Left renal pelvis (tissue), 4 donors: Measurements from ENCODE around the gene CNNM2. TPM values are rescaled to one million over a fixed set of nuclear protein-coding genes. Genes with fewer than 3 reads are reported as not detected.
"Not testable (repeated sequence)": the region's sequence is repeated elsewhere in the genome, so short reads cannot be mapped to it uniquely, and the experiment has no call there.

ENCODE experiments used
- DNase-seq, 4 donors: peaks; one replicate each; pipeline ENCODE4 v3.0.0-alpha.2; 2013; ENCODE audit warnings: low read depth in 4 of 4, low spot score in 3 of 4
- polyA plus RNA-seq, 4 donors: library from polyadenylated mRNA; unstranded; fragments of 120-200 nt; gene quantifications; one replicate each; pipeline ENCODE4 v1.2.1, GENCODE V29; 2013; ENCODE audit not compliant: insufficient read length in 4 of 4

CNNM2 gene
- polyA plus RNA-seq, 4 donors: 5.4 to 9.9 (median 9.6) TPM

DNA sequence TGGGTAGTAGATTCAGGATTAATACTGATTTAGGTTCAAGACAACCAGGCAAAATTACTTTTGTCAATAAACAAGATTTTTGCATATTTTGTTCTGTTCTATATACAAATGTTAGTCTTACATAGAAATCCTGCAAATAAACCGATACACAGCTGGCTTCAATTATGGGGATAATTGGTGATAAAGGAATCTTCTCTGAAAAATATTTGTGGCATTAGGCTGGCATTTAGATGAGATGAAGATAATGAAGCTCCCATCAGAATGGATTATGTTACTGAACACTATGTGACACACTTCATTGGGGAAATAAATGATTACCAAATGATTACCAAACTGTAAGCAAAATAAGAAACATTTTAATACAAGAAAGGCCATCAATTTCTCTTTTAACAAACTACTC, 209.1 kb downstream of the CNNM2 start:
- no peak for DNase-seq

DNA sequence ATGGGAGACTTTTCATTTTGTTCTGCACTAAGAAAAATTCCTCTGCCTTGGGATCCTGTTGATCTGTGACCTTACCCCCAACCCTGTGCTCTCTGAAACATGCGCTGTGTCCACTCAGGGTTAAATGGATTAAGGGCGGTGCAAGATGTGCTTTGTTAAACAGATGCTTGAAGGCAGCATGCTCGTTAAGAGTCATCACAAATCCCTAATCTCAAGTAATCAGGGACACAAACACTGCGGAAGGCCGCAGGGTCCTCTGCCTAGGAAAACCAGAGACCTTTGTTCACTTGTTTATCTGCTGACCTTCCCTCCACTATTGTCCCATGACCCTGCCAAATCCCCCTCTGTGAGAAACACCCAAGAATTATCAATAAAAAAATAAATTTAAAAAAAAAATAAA, 212.1 kb downstream of the CNNM2 start:
- not testable (repeated sequence) for DNase-seq

GRCh38 chr10:103130910-103131309, 212.8 kb downstream of the CNNM2 start:
- no peak for DNase-seq

DNA sequence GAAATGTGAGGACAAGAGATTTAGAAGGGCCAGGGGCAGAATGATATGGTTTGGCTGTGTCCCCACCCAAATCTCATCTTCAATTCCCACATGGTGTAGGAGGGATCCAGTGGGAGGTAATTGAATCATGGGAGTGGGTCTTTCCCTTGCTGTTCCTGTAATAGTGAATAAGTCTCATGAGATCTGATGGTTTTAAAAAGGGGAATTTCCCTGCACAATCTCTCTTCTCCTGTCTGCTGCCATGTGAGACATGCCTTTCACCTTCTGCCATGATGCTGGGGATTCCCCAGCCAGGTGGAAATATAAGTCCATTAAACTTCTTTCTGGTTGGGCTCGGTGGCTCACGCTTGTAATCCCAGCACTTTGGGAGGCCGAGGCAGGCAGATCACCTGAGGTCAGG, 217.1 kb downstream of the CNNM2 start:
- DNase-seq: not testable (repeated sequence)

DNA sequence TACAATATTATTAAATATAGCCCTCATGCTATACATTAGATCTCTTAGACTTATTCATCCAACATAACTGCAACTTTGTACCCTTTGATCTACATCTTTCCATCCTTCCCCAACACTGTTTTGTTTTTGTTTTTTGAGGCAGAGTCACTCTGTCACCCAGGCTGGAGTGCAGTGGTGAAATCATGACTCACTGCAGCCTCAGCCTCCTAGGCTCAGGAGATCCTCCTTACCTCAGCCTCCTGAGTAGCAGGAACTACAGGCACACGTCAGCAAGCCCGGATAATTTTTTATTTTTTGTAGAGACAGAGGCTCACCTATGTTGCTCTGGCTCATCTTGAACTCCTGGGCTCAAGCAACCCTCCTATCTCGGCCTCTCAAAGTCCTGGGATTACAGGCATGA, 221.7 kb downstream of the CNNM2 start:
- no peak for DNase-seq

Other genes with a start within 250 kb of the CNNM2 start
- 10 to 100 TPM; 19.0 to 31.4 (median 28.5) TPM for gene ARL3, start 203.9 kb upstream of the CNNM2 start, polyA plus RNA-seq
- 10 to 100 TPM in 3 of 4 donors, 1 to 10 TPM in 1; 8.3 to 63.1 (median 50.1) TPM for gene SFXN2, start 203.7 kb upstream of the CNNM2 start, polyA plus RNA-seq
- 10 to 100 TPM; 46.6 to 57.6 (median 47.6) TPM for gene WBP1L, start 174.3 kb upstream of the CNNM2 start, polyA plus RNA-seq
- 1 to 10 TPM in 1 of 4 donors, under 1 TPM in 2, not detected in 1; 0.39 to 2.1 (median 0.63) TPM for gene CYP17A1, start 80.9 kb upstream of the CNNM2 start, polyA plus RNA-seq
- gene BORCS7, start 64.0 kb upstream of the CNNM2 start, polyA plus RNA-seq: 10 to 100 TPM; 50.9 to 60.2 (median 56.7) TPM
- 10 to 100 TPM; 18.8 to 27.2 (median 22.0) TPM for gene AS3MT, start 48.8 kb upstream of the CNNM2 start, polyA plus RNA-seq